ENCODE data around the gene LRRN4CL.

Gene LRRN4CL

GRCh38 chr11:62645946-62646824, 43.1 kb downstream of the LRRN4CL start, which contains the start of gene GANAB:
GANAB (minus strand) TSS chr11:62646613; CDS start chr11:62646599, 14 bp downstream.
- DNase-seq, result peak; percentile 99

DNA sequence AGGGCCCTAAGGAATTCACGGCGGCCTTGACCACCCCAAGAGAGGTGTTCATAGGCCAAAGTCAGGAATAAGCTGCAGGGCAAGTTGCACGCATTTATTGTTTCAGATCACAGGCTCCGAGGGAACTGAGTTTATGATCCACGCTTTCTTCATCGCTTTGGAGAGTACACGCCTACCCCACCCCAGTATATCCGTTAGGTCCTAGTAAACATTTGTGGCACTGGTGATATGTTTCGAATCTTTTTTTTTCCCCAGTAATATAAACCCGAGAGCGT, 43.7 kb downstream of the LRRN4CL start:
- no peak for DNase-seq

GRCh38 chr11:62644220-62644619, 45.1 kb downstream of the LRRN4CL start:
- DNase-seq, result no peak
